ENCODE data around the gene FBF1. TPM values are rescaled to one million over a fixed set of nuclear protein-coding genes. Genes with fewer than 3 reads are reported as not detected.

FBF1 gene
- total RNA-seq, 4 donors from 2014 or later, result 2.5 to 6.4 (median 5.8) TPM

DNA sequence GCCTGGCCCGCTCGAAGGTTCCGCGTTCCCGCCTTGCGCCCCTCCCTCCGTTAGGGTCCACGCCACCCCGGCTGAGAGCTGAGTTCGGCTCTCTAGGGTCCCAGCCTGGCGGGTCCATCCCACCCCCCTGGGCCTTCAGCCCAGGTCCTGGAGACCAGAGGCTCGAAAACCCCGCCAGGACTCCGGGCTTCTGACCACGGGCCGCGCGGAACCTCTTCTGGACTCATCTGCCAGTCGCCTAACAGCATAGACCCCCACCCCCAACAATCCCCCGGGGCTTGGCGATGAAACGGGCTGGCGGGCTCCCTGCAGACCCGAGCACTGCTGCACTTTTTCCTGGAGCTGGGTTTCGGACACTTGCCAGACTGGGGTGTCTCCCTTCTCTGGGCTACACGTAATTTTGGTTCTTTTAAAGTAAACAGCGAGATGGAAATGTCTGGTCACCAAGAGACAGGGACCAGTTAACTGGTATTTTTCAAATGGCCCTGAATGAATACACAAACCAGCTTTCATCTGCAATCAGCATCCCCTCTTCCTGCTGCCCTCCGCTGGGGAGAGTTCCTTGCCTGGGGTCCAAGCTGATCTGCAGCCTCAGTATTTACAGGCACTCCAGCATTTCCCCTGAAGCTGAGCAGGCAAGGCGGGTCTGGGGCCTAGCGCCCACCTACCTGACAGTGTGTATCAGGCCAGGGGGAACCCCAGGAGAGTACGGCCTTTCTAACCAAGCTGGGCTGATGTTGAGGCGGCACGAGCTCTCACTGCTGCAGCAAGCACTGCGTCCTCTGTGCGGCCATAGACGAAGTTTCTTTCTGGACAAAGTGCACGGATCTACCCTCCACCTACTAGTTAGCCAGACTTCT lies 43.5 kb downstream of the FBF1 start:
- Histone ChIP-seq H3K36me3 (peaks cover 0 to 40% of the 10 kb centered on the region in 2 donors), H3K4me3 (peak overlapping the region; percentile 60 to 72 (median 64)), H3K4me1 (peaks cover 16 to 28% of the 10 kb centered on the region in 2 donors), H3K9me3 (no peaks in the 10 kb centered on the region), H3K27ac (peak overlapping the region; percentile 80 to 96 (median 92)), H3K27me3 (no peaks in the 10 kb centered on the region)
- in situ Hi-C loops (cut with MboI; ENCODE audit: low sequenced_read_pairs in 4 of 4) (loop anchor here in 1 of 4 donors (25.0 kb wide), 1 partner anchor 135 kb away; the partner anchor contains the start of gene GALK1), intact Hi-C loops (cut with DNase I; ENCODE audit: low total_unique reads) (loop anchor here (5.0 kb wide), 2 partner anchors 115 to 130 kb away; partner anchors contain the start of genes GALK1 and UNK)
- peak in 1 of 2 donors; percentile 37 for DNase-seq
- TF ChIP-seq, protein P1, sequence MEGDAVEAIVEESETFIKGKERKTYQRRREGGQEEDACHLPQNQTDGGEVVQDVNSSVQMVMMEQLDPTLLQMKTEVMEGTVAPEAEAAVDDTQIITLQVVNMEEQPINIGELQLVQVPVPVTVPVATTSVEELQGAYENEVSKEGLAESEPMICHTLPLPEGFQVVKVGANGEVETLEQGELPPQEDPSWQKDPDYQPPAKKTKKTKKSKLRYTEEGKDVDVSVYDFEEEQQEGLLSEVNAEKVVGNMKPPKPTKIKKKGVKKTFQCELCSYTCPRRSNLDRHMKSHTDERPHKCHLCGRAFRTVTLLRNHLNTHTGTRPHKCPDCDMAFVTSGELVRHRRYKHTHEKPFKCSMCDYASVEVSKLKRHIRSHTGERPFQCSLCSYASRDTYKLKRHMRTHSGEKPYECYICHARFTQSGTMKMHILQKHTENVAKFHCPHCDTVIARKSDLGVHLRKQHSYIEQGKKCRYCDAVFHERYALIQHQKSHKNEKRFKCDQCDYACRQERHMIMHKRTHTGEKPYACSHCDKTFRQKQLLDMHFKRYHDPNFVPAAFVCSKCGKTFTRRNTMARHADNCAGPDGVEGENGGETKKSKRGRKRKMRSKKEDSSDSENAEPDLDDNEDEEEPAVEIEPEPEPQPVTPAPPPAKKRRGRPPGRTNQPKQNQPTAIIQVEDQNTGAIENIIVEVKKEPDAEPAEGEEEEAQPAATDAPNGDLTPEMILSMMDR (IDR thresholded peaks at IDR 0.05 in 4 of 5, conservative IDR thresholded peaks at IDR 0.05 in 1 of 5), result no peak
- no peak for TF ChIP-seq POLR2A (IDR thresholded peaks at IDR 0.05)
- no peak for ATAC-seq

- intact Hi-C loops (cut with DNase I; ENCODE audit: low total_unique reads) (loop anchor here (1.0 to 5.0 kb wide), 4 partner anchors 19 to 129 kb away; partner anchors contain the start of genes GALK1 and UNK), in situ Hi-C loops (cut with MboI; ENCODE audit: low sequenced_read_pairs in 4 of 4) (loop anchor here in 1 of 4 donors (25.0 kb wide), 1 partner anchor 134 kb away; the partner anchor contains the start of gene GALK1)
- H3K27ac ChIP-seq, result peak within 1 kb of the TSS; percentile 80 to 96 (median 92)
- H3K4me1 ChIP-seq, result peaks cover 16 to 28% of the 10 kb centered on the region in 2 donors
- H3K9me3 ChIP-seq, result no peaks in the 10 kb centered on the region
- peak within 1 kb of the TSS; percentile 60 to 72 (median 64) for H3K4me3 ChIP-seq
- TF ChIP-seq POLR2A (IDR thresholded peaks at IDR 0.05), result peak; percentile 80 to 81
- TF ChIP-seq, protein P1 (IDR thresholded peaks at IDR 0.05 in 4 of 5, conservative IDR thresholded peaks at IDR 0.05 in 1 of 5), result peak in 4 of 5 experiments; percentile 19 to 65 (median 50)
- peaks cover 0 to 34% of the 10 kb centered on the region in 2 donors for H3K36me3 ChIP-seq
- DNase-seq (peak; percentile 76 to 82), ATAC-seq (peak; percentile 85 to 86)
- no peaks in the 10 kb centered on the region for H3K27me3 ChIP-seq
Observed at GRCh38 chr17:75896415-75897159, 44.3 kb downstream of the FBF1 start, which contains the start of gene TRIM65. Gene TRIM65 (minus strand): TSS chr17:75896951. CDS start chr17:75896937, 14 bp downstream.

DNA sequence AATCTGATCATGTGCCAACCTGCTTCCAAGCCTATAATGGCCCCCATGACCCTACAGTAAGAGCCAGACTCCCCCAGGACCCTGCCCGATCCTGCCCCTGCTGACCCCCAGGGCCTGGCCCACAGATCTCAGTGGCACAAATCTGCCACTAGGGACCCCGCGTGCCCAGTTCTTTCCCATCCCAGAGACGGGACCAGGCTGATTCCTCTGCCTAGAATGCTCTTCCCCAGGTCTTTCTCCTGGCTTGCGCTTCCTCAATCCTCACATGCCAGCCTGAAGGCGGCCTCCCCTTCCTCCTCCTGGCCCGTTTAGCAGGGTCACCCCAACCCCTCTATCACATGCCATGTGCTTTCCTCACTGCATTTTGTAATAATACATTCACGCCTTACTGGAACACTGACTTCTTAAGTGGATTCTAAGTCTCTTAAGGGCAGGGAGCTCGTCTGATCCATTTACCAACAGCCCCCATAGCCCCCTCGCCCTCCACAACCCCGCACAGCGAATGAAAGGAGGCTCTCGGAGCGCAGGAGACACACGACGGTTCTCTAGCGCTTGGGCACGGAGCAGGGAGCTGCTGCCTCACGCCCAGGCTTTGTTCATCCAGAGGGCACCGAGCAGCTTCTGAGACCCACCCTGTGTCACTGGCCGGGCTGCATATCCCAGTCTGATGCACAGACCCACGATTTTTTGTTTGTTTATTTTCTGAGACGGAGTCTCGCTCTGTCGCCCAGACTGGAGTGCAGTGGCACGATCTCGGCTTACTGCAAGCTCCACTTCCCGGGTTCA lies 45.3 kb downstream of the FBF1 start:
- in situ Hi-C loops (cut with MboI; ENCODE audit: low sequenced_read_pairs in 4 of 4) (loop anchor here in 1 of 4 donors (25.0 kb wide), 1 partner anchor 133 kb away; the partner anchor contains the start of gene GALK1), intact Hi-C loops (cut with DNase I; ENCODE audit: low total_unique reads) (loop anchor here (1.0 to 5.0 kb wide), 4 partner anchors 18 to 128 kb away; partner anchors contain the start of genes GALK1 and UNK)
- Histone ChIP-seq H3K27ac (peak overlapping the region; percentile 80 to 96 (median 92)), H3K9me3 (no peaks in the 10 kb centered on the region), H3K27me3 (no peaks in the 10 kb centered on the region), H3K4me1 (peaks cover 16 to 28% of the 10 kb centered on the region in 2 donors), H3K36me3 (peaks cover 0 to 32% of the 10 kb centered on the region in 2 donors), H3K4me3 (peak overlapping the region; percentile 60 to 72 (median 64))
- peak; percentile 6 to 16 for ATAC-seq
- no peak for DNase-seq
- TF ChIP-seq, protein P1 (IDR thresholded peaks at IDR 0.05 in 4 of 5, conservative IDR thresholded peaks at IDR 0.05 in 1 of 5), result peak; percentile 21 to 44 (median 22)
- TF ChIP-seq POLR2A (IDR thresholded peaks at IDR 0.05), result no peak
